ENCODE results near the gene CPT1A.
A peak's percentile ranks its signal among the peaks of the same experiment; 100 is the strongest.

The CPT1A gene

DNA sequence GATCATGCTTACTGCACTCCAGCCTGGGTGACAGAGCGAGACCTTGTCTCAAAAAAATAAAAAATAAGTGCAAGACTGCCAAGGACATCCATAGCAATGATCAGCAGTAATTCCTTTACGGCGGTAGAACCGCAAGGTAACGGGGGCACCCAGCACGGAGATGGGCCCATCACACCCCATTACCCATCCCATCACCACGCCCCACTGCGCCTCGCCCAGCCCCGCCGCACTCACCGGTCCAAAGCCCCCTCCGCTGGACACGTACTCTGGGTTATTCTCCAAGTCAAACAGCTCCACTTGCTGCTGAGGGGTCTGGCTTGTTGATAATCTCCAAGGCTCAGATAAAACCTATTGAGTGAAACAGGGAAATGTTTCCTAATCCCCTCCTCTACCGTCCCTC lies 81.7 kb downstream of the CPT1A start:
- no peak for DNase-seq (ENCODE audit: low read depth in 2 of 2)

- DNase-seq (ENCODE audit: low read depth in 2 of 2), result no peak
Observed at GRCh38 chr11:68757711-68758110, 84.0 kb downstream of the CPT1A start.

- no peak for DNase-seq (ENCODE audit: low read depth in 2 of 2)
Observed at GRCh38 chr11:68756171-68756766, 85.4 kb downstream of the CPT1A start.

GRCh38 chr11:68753300-68753699 lies 88.4 kb downstream of the CPT1A start:
- DNase-seq (ENCODE audit: low read depth in 2 of 2), result no peak

GRCh38 chr11:68751331-68751856 lies 90.3 kb downstream of the CPT1A start, which contains the start of gene TESMIN:
TESMIN (minus strand) TSS chr11:68751520; CDS start chr11:68750660, 860 bp downstream.
- peak; percentile 95 to 97 for DNase-seq (ENCODE audit: low read depth in 2 of 2)

DNA sequence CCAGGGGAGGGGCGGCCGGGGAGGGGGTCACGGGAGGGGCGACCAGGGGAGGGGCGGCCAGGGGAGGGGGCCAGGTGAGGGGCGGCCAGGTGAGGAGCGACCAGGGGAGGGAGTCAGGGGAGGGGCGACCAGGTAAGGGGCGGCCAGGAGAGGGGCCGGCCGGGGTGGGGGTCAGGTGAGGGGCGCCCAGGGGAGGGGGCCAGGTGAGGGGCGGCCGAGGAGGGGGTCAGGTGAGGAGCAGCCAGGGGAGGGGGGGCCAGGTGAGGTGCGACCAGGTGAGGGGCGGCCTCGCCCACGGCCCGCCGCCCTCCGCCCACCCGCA lies 90.8 kb downstream of the CPT1A start:
- DNase-seq (ENCODE audit: low read depth in 2 of 2), result no peak

DNA sequence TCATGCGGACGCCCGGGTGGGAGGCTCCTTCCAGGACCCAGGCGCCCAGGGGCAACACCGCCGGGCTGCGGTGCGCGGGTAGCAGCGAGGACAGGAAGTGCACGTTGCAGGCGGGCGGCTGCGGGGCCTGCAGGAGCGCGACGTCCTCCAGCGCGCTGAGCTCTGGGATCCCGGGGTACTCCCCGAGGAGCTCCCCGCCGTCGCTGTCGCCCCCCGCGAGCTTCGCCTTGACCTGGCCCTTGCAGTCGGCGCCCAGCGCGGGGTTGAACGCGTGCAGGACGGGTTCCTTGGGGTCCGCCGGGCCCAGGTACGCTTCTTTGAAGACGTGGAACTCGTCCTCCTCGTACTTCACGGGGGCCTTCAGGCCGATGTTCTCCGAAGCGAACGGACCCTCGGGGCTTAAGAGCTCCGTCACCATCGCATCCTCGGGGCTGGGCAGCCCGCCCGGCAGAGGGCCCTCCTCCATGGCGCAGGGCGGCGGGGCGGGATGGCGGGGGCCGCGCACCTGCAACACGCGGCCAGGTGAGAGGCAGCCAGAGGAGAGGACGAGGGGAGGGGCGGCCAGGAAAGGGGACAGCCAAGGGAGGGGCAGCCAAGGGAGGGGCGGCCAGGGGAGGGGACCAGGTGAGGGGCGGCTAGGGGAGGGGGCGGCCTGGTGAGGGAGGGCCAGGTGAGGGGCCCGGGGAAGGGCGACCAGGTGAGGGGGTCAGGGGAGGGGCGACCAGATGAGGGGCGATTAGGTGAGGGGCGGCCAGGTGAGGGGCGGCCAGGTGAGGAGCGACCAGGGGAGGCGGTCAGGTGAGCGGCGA lies 91.3 kb downstream of the CPT1A start:
- DNase-seq (ENCODE audit: low read depth in 2 of 2), result no peak

DNA sequence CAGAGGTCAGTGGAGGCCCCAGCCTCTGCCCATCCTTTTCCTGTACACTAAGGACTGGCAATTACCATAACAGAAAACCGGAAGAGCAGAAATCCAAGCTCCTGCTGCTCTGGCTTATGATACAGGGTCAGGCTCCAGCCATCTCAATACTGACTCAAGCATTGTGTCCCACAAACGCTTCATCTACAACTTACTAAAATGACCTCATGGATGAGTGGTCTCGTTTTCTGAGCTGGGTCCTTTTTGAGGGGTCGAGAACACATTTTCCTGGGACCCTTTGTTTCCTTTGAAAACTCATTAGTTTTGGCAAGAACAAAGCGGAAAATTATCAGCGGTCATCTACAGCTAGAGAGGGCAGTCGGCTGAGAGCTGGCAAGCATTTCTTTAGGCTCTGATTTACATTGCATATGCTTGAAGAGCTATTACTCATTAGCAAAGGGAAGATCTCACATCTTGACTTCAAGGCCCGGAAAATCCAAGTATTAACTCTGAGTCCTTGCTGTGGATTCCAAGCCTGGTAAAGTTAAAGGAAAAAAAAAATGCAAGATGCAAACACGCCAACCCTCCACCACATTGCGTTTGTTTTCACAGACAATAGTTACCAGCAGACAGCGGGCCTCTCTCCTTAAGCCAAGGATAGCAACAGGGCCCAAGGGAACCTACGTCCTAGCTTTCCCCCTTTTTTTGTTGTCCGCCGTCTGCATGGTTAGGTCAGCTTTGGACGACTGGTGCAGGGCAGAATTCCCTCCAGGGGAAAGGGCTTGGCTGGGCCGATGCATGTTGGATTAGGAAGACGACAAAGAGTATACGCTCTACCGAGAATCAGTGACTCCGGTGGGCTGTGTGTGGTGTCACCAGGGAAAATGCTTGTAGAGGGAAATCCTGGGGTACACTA lies 92.2 kb downstream of the CPT1A start:
- no peak for DNase-seq (ENCODE audit: low read depth in 2 of 2)

DNA sequence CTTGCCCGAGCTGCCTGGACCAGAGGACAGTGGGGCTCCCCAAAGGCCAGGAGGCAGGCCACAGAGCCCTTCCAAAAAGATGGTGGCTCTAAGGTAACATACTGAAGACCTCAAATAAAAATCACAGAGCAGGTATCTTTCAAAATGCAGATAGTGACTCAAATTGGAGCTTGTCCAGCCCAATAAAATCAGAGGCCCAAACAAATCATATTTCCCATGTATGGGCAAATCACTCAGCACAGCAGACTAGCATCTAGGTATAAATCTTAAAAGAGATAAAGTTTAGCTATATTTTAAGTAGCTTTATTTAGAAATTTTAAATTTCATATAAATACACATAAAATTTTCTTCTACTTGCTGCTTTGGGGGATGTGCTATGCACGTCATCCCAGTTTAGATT lies 93.7 kb downstream of the CPT1A start:
- DNase-seq (ENCODE audit: low read depth in 2 of 2), result no peak

DNA sequence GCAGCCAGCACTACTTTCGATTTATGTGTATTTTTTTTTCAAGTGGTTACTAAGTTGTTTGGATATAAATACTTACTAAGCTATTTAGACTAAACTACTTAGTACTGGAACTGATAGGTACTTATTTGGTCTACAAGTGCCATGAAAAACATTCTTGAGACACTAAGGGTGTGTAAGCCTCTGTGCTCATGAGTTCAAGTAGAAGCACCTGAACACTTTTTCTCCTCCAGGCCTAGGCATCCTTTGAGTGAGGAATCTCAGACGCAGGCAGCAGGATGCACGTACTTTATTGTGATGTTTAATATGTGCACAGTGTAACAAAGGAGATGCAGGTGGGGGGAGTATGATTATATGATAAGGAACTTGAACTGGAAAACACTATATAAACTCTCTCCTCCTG lies 98.2 kb downstream of the CPT1A start:
- no peak for DNase-seq (ENCODE audit: low read depth in 2 of 2)

DNA sequence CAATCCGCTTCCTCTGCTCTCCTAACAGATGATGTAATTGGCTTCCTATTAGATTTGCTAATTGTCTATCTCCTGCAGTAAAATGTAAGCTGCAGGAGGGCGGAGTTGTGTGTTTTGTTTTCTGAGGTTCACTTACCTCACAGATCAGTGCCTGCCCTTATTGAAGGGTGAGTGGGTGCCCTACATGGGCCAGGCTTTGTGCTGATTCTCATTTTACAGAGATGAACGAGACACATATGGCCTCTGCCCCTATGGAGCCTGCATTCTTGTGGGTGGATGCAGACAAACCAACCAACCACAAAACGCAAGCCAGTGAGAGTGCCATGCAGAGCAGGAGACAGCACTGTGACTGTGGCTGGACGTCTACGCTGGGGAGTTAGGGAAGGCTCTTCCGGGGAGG lies 100.3 kb downstream of the CPT1A start:
- no peak for DNase-seq (ENCODE audit: low read depth in 2 of 2)

GRCh38 chr11:68735646-68736045 lies 106.1 kb downstream of the CPT1A start:
- no peak for DNase-seq (ENCODE audit: low read depth in 2 of 2)

DNA sequence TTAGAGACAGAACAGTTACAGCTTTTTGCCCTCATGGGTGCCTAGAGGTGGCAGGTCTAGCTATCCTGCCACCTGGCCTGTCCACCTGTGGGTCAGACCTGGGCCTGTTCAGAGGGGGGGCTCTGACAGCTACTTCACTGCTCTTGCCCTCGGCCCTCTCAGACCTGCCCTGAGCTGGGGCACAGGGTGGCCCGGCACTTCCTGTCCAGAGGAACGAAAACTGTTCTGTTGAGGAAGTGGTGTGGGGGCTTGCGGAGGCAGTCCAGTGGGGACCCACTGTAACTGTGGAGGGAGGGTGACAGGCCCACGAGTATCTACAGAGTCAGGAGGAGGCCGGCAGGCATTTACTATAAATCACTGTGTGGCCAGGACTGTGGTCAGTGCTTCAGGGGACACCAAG lies 106.6 kb downstream of the CPT1A start:
- no peak for DNase-seq (ENCODE audit: low read depth in 2 of 2)

DNA sequence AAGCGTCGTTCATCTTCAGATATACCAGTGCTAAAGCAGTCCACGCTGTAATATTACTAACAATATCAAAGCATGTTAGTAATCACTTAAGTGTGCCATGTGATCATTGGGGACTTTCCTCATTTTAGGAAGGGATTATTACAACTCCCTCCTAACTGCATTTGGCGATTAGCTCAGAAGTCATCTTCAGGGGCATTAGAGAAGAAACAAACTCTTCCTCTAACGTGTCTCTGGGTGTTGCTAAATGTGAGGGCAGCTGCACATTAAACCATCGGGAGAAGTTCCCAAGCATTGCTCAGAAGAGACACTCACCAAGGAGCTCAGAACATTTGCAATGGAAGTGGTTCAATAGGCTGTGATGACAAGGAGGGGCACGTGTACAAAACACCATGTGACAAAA lies 107.6 kb downstream of the CPT1A start:
- DNase-seq (ENCODE audit: low read depth in 2 of 2), result no peak

DNA sequence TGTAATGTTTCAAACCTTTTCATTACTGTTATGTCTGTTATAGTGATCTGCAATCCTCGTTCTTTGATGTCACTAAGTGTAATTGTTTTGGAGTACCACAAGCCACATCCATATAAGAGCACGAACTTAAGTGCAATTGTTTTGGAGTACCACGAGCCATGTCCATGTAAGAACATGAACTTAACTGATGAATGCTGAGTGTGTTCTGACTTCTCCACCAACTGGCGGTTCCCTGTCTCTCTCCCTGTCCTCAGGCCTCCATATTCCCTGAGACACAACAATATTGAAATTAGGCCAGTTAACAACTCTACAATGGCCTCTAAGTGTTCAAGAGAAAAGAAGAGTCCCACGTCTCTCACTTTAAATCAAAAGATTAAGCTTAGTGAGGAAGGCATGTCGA lies 113.9 kb downstream of the CPT1A start:
- no peak for DNase-seq (ENCODE audit: low read depth in 2 of 2)

DNA sequence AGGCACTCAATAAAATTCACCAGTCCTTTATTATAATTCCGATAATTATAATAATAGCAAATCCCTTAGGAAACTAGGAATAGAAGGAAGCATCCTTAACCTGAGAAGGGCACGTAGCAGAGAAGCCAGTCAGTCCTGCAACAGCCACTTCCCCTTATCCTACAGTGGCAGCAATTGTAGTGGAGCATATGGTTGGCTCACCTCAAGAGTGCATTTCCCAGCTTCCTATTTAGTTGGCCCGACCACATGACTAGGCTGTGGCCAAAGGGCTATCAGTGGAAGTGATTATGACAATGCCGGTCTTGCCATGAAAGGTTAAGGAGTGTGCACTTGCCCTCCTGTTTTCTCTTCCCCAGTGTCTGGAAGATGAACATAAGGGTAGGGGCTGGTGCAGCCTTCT lies 117.4 kb downstream of the CPT1A start:
- no peak for DNase-seq (ENCODE audit: low read depth in 2 of 2)

DNA sequence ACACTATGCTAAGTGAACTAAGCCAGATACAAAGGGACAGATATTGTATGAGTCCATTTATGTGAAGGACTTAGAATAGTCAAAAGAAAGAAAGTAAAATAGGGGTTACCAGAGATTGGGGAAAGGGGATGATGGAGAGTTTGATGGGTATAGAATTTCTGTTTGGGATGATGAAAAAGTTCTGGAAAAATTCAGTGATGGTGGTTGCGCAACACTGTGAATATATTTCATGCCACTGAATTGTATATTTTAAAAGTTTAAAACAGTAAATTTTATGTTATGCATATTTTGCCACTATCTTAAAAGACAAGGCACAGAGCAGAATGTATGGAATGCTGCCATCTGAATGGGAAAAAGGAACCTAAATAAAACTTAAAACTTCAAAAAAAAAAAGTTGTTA lies 119.6 kb downstream of the CPT1A start:
- no peak for DNase-seq (ENCODE audit: low read depth in 2 of 2)

GRCh38 chr11:68721075-68721474 lies 120.6 kb downstream of the CPT1A start:
- DNase-seq (ENCODE audit: low read depth in 2 of 2), result no peak

DNA sequence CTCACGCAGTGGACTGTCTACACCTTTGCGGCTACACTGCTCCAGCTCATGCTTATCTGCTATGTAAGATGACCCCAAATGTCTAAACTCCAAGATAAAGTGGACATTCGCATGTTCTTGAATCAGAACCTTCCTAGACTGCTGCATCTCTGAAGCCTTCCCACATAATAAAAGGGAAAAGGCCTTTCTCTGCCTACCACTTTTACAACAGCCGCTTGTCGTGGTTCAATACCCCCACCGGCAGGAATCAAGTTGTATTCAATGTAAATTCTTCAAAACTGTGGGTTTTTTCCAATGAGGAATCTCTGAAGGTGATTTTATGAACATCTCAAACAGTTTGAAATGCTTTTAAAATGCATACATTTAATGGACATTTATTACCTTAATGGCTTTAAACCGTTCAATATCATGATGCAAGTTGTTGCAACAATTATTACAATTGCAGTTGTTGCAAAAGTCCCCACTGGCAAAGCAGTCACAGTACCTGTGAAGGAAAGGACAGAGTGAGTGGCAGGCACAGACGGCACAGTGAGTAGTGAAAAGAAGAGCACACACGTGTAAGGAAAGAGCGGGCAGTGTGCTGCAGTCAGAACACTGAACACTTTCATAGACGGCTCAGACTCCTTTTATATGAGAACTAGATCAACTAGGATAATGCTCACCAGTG lies 126.1 kb downstream of the CPT1A start:
- no peak for DNase-seq (ENCODE audit: low read depth in 2 of 2)

DNA sequence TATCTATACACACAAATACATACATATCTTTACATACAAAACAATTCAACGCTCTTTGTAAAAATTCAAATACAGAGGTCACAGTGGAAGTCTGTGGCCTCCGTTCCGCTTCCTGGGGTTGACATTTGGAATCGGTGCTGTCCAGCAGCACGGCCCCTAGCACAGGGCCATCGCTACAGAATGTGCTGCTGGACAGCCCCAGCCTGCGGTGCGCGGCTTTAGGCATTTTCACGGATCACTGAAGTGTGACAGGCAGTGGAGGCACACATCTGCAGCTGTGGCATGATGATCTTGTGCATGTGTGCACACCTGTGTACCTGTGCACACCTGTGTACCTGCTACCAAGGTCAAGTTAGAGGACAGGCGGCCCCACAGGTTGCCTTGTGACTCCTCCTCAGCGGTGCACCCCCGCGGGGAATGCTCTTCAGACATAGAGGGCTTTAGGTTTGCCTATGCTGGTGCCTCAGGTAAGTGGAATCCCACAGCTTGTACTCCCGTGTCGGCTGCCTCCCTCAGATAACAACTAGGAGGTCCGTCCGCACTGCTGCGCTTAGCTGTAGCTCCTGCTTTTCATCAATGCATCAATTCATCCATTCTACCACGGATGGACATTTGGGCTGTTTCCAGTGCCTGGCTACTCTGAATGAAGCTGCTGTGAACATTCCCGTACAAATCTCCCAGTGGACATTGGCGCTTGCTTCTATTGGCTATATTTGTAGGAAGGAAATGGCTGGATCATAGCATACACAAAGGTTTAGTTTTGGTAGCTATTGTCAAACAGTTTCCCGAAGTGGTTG lies 127.5 kb downstream of the CPT1A start:
- DNase-seq (ENCODE audit: low read depth in 2 of 2), result no peak

GRCh38 chr11:68711114-68711513 lies 130.6 kb downstream of the CPT1A start:
- DNase-seq (ENCODE audit: low read depth in 2 of 2), result no peak

Measured in stimulated activated CD4-positive, alpha-beta T cell treated with anti-CD3 and anti-CD28 coated beads, Interleukin-1b, Interleukin-23, amount 100 ng/mL, for 4 hours (primary cell).